GM12878 (cell line): ENCODE measurements around the gene FALEC.

Experiments used
- CBFB ChIP-seq: IDR thresholded peaks from 2 replicates; pipeline ENCODE4 v1.6.1; 2016; ENCODE audit warnings: antibody characterized with exemption, low read depth
- CHD1 ChIP-seq: IDR thresholded peaks from 2 replicates; pipeline ENCODE4 v1.6.1; 2012; ENCODE audit warnings: low read depth, low read length, improper control_type of control experiment
- EP300 ChIP-seq, 2 experiments: fragments of 150-350 bp in 1 of 2; IDR thresholded peaks; 2 replicates each; pipeline ENCODE4 v1.6.1; 2011 to 2012; ENCODE audit warnings: low read depth in 2 of 2, low read length in 2 of 2, borderline replicate concordance in 1 of 2, improper control_type of control experiment in 1 of 2, inconsistent platforms in 1 of 2; ENCODE audit not compliant: control insufficient read depth in 1 of 2
- EZH2 ChIP-seq: IDR thresholded peaks from 2 replicates; pipeline ENCODE4 v1.6.1; 2012; ENCODE audit warnings: low read depth, mild to moderate bottlenecking, control low read depth, inconsistent platforms, low read length, borderline replicate concordance; ENCODE audit not compliant: control insufficient read depth
- MXI1 ChIP-seq: fragments of 150-350 bp; IDR thresholded peaks from 2 replicates; pipeline ENCODE4 v1.6.1; 2011; ENCODE audit warnings: low read depth, mild to moderate bottlenecking, inconsistent platforms, low read length, improper control_type of control experiment
- PAX8 ChIP-seq: fragments of 450-650 bp; IDR thresholded peaks from 2 replicates; pipeline ENCODE4 v1.6.1; 2017; ENCODE audit warnings: mild to moderate bottlenecking, moderate library complexity
- POLR2AphosphoS2 ChIP-seq: IDR thresholded peaks from 2 replicates; pipeline ENCODE4 v1.6.1; 2011; ENCODE audit warnings: low read depth, mild to moderate bottlenecking, low read length, improper control_type of control experiment, moderate library complexity
- POLR2AphosphoS5 ChIP-seq: IDR thresholded peaks from 2 replicates; pipeline ENCODE4 v1.6.1; 2011; ENCODE audit warnings: mild to moderate bottlenecking, low read length, inconsistent platforms
- RCOR1 ChIP-seq: conservative IDR thresholded peaks from 2 replicates; pipeline ENCODE4 v1.6.1; 2012; ENCODE audit warnings: low read depth, low read length, improper control_type of control experiment
- YY1 ChIP-seq: IDR thresholded peaks from 2 replicates; pipeline ENCODE4 v1.6.1; 2011; ENCODE audit warnings: low read depth, mild to moderate bottlenecking, low read length
- TF ChIP-seq, protein P1 (sequence below), 3 experiments: IDR thresholded peaks in 2 of 3; conservative IDR thresholded peaks in 1 of 3; 2 replicates each; pipeline ENCODE4 v1.5.1; 2011; ENCODE audit warnings: low read depth in 3 of 3, low read length in 3 of 3, mild to moderate bottlenecking in 3 of 3, control low read depth in 2 of 3, moderate library complexity in 2 of 3, inconsistent platforms in 1 of 3, mixed read lengths in 1 of 3; ENCODE audit not compliant: control insufficient read depth in 2 of 3, insufficient read depth in 1 of 3; ENCODE audit errors: extremely low read depth in 1 of 3

DNA sequence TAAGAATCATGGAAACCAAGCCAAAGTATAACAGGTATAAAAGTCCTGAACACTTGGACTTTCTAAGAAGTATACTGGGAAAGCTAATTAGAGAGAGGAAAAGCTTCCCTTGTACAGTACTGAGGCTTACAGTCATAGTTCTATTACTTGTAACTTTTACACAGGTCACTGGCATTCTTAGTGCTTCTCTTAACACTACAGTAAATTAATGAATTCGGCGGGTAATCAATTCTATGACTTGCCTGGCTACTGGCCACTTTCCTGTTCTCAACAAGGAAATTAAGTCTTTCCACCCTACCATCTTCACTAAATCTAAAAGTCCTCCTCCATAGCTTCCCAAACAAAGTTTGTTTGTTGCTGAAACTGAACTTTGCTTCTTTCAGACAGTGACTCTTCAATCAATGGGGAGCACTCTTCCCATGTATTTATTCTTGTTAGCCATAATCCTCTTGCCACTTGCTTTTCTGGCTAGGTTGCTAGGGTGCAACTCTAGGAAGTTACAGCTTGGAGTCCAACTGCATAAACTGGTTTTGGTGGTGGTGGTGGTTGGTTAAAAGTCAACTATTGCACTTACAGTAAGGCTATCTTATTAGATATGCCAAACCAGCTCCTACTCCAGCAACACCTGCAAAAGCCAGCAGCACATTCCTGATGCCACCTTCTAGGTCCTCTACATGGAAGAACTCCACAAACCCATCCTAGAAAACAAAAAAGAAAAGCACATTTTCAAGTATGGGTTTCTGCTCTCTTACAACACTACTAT, 61.4 kb downstream of the FALEC start:
- no peak for TF ChIP-seq EZH2
- no peak for TF ChIP-seq MXI1
- no peak for TF ChIP-seq RCOR1
- no peak for TF ChIP-seq EP300 (IDR thresholded peaks at IDR 0.05; ENCODE audit: borderline replicate concordance in 1 of 2, control insufficient read depth in 1 of 2, low read depth in 2 of 2, low read length in 2 of 2)
- TF ChIP-seq, protein P1, sequence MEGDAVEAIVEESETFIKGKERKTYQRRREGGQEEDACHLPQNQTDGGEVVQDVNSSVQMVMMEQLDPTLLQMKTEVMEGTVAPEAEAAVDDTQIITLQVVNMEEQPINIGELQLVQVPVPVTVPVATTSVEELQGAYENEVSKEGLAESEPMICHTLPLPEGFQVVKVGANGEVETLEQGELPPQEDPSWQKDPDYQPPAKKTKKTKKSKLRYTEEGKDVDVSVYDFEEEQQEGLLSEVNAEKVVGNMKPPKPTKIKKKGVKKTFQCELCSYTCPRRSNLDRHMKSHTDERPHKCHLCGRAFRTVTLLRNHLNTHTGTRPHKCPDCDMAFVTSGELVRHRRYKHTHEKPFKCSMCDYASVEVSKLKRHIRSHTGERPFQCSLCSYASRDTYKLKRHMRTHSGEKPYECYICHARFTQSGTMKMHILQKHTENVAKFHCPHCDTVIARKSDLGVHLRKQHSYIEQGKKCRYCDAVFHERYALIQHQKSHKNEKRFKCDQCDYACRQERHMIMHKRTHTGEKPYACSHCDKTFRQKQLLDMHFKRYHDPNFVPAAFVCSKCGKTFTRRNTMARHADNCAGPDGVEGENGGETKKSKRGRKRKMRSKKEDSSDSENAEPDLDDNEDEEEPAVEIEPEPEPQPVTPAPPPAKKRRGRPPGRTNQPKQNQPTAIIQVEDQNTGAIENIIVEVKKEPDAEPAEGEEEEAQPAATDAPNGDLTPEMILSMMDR (IDR thresholded peaks at IDR 0.05 in 2 of 3, conservative IDR thresholded peaks at IDR 0.05 in 1 of 3; ENCODE audit: control insufficient read depth in 2 of 3, extremely low read depth in 1 of 3, insufficient read depth in 1 of 3, low read depth in 3 of 3, low read length in 3 of 3): no peak
- TF ChIP-seq YY1: no peak
- TF ChIP-seq PAX8: no peak
- no peak; the same call in 1 of the 2 replicates for TF ChIP-seq CHD1
- no peak; the same call in 1 of the 2 replicates for TF ChIP-seq POLR2AphosphoS2
- TF ChIP-seq CBFB: no peak
- TF ChIP-seq POLR2AphosphoS5: peak; percentile 71
